Smooth muscle cell (in vitro differentiated cells): ENCODE results near the gene INSYN2B. TPM values are rescaled to one million over a fixed set of nuclear protein-coding genes. Genes with fewer than 3 reads are reported as not detected.

Source experiments
- DNase-seq: peaks from one replicate; lab custom pipeline; 2025; ENCODE audit not compliant: unreplicated experiment; lab: John Stamatoyannopoulos, UW
- H2AFZ ChIP-seq: fragments of 200-600 bp; sonication (generic); 2 replicates; pipeline ENCODE4 v1.6.0; 2016; ENCODE audit warnings: antibody characterized with exemption, low read depth, mild to moderate bottlenecking
- H3F3A ChIP-seq: fragments of 200-600 bp; sonication (generic); 2 replicates; pipeline ENCODE4 v1.6.0; 2017; ENCODE audit warnings: antibody characterized with exemption, low read depth
- H3K27ac ChIP-seq: fragments of 200-600 bp; sonication (generic); 2 replicates; pipeline ENCODE4 v1.5.1; 2016; ENCODE audit warnings: low read depth, mild to moderate bottlenecking
- H3K27me3 ChIP-seq: fragments of 200-600 bp; sonication (generic); 2 replicates; pipeline ENCODE4 v1.6.1; 2016; ENCODE audit warnings: low read depth, mild to moderate bottlenecking
- H3K36me3 ChIP-seq: fragments of 200-600 bp; sonication (generic); 2 replicates; pipeline ENCODE4 v1.5.1; 2016; ENCODE audit warnings: low read depth
- H3K4me1 ChIP-seq: fragments of 200-600 bp; sonication (generic); 2 replicates; pipeline ENCODE4 v1.5.1; 2016; ENCODE audit warnings: low read depth
- H3K4me2 ChIP-seq: fragments of 200-600 bp; sonication (generic); 2 replicates; pipeline ENCODE4 v1.6.0; 2016; ENCODE audit warnings: mild to moderate bottlenecking
- H3K4me3 ChIP-seq: fragments of 200-600 bp; sonication (generic); 2 replicates; pipeline ENCODE4 v1.5.1; 2016; ENCODE audit warnings: mild to moderate bottlenecking
- H3K79me2 ChIP-seq: fragments of 200-600 bp; sonication (generic); 2 replicates; pipeline ENCODE4 v1.6.0; 2016; ENCODE audit warnings: low read depth, mild to moderate bottlenecking
- H3K9ac ChIP-seq: fragments of 200-600 bp; sonication (generic); 2 replicates; pipeline ENCODE4 v1.6.0; 2016; ENCODE audit warnings: low read depth
- H3K9me3 ChIP-seq: fragments of 200-600 bp; sonication (generic); replicated peaks from 2 replicates; pipeline ENCODE4 v1.5.1; 2016; ENCODE audit warnings: low read depth
- H4K20me1 ChIP-seq: fragments of 200-600 bp; sonication (generic); 2 replicates; pipeline ENCODE4 v1.6.0; 2016; ENCODE audit warnings: low read depth
- WGBS: methylation state at CpG from one replicate; pipeline ENCODE4 v1.1.7; 2016; ENCODE audit warnings: low lambda C conversion rate; 5-methylcytosine and 5-hydroxymethylcytosine counted together
- polyA plus RNA-seq: library from polyadenylated mRNA; unstranded; fragments of >200 nt; fragmentation: Nextera tagmentation; extraction: Ambion mirVana; gene quantifications from 2 replicates; pipeline ENCODE4 v1.2.1, GENCODE V29; 2016
- total RNA-seq: library from RNA; depleted of rRNA; stranded (reverse); fragments of >200 nt; gene quantifications from 2 replicates; pipeline ENCODE4 v1.2.3, GENCODE V29; 2014
- TF ChIP-seq, protein P1 (sequence below): fragments of 200-600 bp; sonication (generic); IDR thresholded peaks from 2 replicates; pipeline ENCODE4 v1.5.1; 2017; ENCODE audit warnings: borderline replicate concordance, mild to moderate bottlenecking, antibody characterized with exemption; ENCODE audit not compliant: insufficient read depth, poor library complexity, severe bottlenecking

The INSYN2B gene
- total and polyA plus RNA-seq, 2 experiments from 2014 or later = 2.7 to 13.8 TPM

DNA sequence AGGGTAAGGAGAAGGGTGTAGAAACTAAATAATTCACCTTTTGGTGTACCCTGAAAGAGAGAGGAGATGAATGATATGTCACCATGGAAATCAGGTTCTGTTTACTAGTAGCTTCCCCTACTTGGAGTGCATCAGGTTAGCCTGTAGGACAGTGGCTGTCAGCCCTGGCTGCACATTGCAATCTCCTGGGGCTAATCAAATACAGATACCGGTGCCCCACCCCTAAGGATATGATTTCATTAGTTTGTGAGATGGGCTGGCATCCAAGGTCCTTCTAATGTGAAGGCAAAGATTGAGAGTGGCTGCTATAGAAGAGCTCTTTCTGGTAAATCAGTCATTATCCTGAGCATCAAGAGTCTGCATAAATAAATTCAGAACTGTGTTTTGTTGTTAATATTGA, 47.2 kb downstream of the INSYN2B start:
- DNase-seq = no peak
- Histone ChIP-seq H2AFZ (no peak overlapping the region), H3K9ac (no peak overlapping the region), H3F3A (no peaks in the 10 kb centered on the region), H3K4me2 (no peak overlapping the region), H3K27ac (no peak overlapping the region), H4K20me1 (no peaks in the 10 kb centered on the region), H3K9me3 (no peaks in the 10 kb centered on the region), H3K79me2 (no peaks in the 10 kb centered on the region), H3K4me3 (no peak overlapping the region), H3K27me3 (peaks cover 3% of the 10 kb centered on the region), H3K36me3 (no peaks in the 10 kb centered on the region), H3K4me1 (no peaks in the 10 kb centered on the region)
- TF ChIP-seq, protein P1, sequence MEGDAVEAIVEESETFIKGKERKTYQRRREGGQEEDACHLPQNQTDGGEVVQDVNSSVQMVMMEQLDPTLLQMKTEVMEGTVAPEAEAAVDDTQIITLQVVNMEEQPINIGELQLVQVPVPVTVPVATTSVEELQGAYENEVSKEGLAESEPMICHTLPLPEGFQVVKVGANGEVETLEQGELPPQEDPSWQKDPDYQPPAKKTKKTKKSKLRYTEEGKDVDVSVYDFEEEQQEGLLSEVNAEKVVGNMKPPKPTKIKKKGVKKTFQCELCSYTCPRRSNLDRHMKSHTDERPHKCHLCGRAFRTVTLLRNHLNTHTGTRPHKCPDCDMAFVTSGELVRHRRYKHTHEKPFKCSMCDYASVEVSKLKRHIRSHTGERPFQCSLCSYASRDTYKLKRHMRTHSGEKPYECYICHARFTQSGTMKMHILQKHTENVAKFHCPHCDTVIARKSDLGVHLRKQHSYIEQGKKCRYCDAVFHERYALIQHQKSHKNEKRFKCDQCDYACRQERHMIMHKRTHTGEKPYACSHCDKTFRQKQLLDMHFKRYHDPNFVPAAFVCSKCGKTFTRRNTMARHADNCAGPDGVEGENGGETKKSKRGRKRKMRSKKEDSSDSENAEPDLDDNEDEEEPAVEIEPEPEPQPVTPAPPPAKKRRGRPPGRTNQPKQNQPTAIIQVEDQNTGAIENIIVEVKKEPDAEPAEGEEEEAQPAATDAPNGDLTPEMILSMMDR = no peak
- WGBS = 83% methylated on average over 1 of the region's 1 CpG

DNA sequence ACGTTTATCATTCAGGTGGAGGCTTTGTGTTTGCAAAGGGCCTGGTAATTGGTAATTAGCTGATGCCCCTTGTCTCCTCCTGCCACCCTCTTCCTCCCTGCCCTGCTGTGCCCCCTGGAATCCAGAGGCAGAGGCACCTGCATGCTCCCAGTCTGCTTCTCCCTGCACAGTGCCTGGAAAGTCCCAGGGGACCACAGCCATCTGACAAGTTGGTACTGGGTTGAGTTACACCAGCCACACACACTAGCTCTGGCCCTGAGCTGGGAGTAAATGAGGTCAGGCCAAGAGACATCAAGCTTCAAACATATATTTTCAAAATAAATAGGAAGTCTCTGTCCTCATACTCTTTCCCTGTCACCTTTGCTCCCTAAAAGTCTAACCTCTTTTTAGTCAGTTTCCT, 56.3 kb downstream of the INSYN2B start:
- Histone ChIP-seq H3K4me3 (no peak overlapping the region), H3K4me2 (no peak overlapping the region), H2AFZ (no peak overlapping the region), H3F3A (no peaks in the 10 kb centered on the region), H4K20me1 (no peaks in the 10 kb centered on the region), H3K27me3 (no peaks in the 10 kb centered on the region), H3K79me2 (no peaks in the 10 kb centered on the region), H3K36me3 (no peaks in the 10 kb centered on the region), H3K9me3 (no peaks in the 10 kb centered on the region), H3K9ac (no peak overlapping the region), H3K4me1 (no peaks in the 10 kb centered on the region), H3K27ac (no peak overlapping the region)
- TF ChIP-seq, protein P1 = no peak
- 78% methylated on average over 1 of the region's 1 CpG for WGBS
- no peak for DNase-seq

DNA sequence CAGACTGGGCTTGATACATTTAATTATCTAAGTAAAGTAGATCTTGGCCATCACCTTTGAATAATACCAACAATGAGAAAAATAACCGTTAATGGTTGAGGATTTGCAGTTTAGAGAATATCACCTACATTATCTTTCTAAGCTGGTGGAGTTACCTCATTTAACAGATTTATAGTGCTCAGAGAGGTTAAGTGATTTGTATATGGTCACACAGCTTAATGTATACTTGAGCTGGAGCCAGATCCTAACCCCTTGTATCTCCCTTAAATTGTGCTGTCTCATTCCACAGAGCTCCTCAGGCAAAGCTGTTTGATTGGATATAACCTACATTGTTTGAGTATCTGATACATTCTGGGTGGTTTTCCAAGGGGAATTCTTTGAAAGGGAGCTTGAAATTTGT, 57.8 kb downstream of the INSYN2B start:
- Histone ChIP-seq H3K4me3 (no peak overlapping the region), H3K9ac (no peak overlapping the region), H4K20me1 (no peaks in the 10 kb centered on the region), H2AFZ (no peak overlapping the region), H3K4me1 (no peaks in the 10 kb centered on the region), H3K27ac (no peak overlapping the region), H3K4me2 (no peak overlapping the region), H3K9me3 (no peaks in the 10 kb centered on the region), H3K36me3 (no peaks in the 10 kb centered on the region), H3F3A (no peaks in the 10 kb centered on the region), H3K79me2 (no peaks in the 10 kb centered on the region), H3K27me3 (no peaks in the 10 kb centered on the region)
- WGBS = 84% methylated on average over 1 of the region's 1 CpG
- no peak for DNase-seq
- TF ChIP-seq, protein P1 = no peak

DNA sequence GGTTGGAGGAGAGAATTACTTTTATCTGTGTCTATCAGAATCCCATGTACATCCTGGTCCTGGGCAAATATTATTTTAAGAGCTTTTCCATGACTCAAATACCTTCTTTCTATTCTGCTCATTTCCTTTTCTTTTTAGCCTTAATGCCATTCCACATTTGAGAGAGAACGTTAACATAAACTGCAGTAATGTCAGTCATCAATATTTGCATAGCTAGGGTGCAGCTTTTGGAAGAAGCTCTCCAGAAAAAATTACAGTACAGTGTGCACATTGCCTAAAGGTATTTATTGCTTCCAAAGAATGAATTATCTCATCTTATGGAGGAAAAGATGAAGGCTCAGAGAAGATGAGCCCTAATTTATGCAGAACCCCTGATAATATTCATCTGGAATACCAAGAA, 58.3 kb downstream of the INSYN2B start:
- H3K27me3 ChIP-seq = no peaks in the 10 kb centered on the region
- H3K9me3 ChIP-seq = no peaks in the 10 kb centered on the region
- H3K79me2 ChIP-seq = no peaks in the 10 kb centered on the region
- H4K20me1 ChIP-seq = no peaks in the 10 kb centered on the region
- 69% methylated on average over 1 of the region's 1 CpG for WGBS
- no peak overlapping the region for H2AFZ ChIP-seq
- H3K36me3 ChIP-seq = no peaks in the 10 kb centered on the region
- TF ChIP-seq, protein P1 = no peak
- no peak overlapping the region for H3K27ac ChIP-seq
- H3K4me1 ChIP-seq = no peaks in the 10 kb centered on the region
- H3F3A ChIP-seq = no peaks in the 10 kb centered on the region
- no peak overlapping the region for H3K4me2 ChIP-seq
- no peak overlapping the region for H3K9ac ChIP-seq
- no peak overlapping the region for H3K4me3 ChIP-seq
- no peak for DNase-seq
